HG02852 (cell line): Measurements from ENCODE around the gene ADARB1.

Experiments
- ATAC-seq: cut with Tn5 transposase; IDR thresholded peaks from one replicate; pipeline ENCODE4 v1.9.1; 2021; ENCODE audit warnings: mild to moderate bottlenecking, moderate library complexity; ENCODE audit not compliant: unreplicated experiment

ADARB1 gene

DNA sequence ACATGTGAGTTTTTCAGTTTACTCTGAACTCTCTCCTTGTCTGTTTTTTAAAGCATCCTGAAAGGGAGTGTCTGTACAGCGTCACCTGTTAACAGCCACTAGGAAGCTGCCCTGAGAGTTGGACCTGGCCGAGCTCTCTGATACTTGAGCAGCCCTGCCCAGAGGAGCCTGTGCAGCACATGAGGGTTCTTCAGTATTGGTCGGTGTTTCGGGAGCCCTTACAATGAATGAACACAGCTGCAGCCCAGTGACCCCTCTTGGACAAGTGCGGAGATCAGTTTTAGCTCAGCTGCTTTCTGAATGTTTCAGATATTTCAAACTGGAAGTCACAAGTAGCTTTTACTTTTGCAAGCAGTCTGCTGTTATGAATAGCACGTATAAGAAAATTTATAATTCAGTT lies 39.2 kb downstream of the ADARB1 start:
- ATAC-seq, result no peak

GRCh38 chr21:45114072-45114471 lies 39.7 kb downstream of the ADARB1 start:
- ATAC-seq, result no peak

- no peak for ATAC-seq
Observed at GRCh38 chr21:45114475-45114874, 40.1 kb downstream of the ADARB1 start.

DNA sequence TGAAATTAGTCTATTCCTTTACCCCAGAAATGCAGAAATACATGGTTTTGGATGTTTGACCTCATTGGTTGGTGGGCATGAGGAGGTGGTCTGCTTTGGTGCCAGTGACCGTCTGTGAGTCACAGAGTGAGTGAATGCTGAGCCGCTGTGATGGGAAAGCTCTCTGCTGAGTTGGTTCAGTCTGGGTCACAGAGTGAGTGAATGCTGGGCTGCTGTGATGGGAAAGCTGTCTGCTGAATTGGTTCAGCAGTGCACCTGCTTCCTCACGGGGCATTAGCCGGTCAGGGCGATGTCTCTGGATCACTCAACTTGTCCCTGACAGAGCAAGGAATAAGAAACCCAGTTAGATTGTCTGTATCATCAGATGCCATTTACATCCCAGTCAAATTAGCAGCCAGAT lies 40.8 kb downstream of the ADARB1 start:
- ATAC-seq, result no peak

GRCh38 chr21:45116066-45116465 lies 41.7 kb downstream of the ADARB1 start:
- ATAC-seq, result no peak

- no peak for ATAC-seq
Observed at GRCh38 chr21:45117314-45117713, 42.9 kb downstream of the ADARB1 start.

DNA sequence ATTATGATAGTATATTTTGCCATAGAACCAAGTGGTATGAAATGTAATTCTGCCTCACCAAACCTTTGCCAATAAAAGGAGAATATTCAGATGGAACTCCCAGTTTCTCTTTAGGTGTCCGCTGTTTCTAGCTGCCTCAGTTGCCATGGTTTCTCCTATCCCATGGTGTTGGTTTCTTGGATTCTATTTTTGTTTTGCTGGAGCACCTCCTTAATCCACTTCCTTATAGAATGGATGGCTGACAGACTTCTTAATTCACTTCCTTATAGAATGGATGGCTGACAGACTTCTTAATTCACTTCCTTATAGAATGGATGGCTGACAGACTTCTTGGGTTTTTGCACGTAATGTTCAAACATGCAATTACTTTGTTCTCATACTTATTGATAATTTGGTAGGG lies 43.7 kb downstream of the ADARB1 start:
- ATAC-seq, result no peak

DNA sequence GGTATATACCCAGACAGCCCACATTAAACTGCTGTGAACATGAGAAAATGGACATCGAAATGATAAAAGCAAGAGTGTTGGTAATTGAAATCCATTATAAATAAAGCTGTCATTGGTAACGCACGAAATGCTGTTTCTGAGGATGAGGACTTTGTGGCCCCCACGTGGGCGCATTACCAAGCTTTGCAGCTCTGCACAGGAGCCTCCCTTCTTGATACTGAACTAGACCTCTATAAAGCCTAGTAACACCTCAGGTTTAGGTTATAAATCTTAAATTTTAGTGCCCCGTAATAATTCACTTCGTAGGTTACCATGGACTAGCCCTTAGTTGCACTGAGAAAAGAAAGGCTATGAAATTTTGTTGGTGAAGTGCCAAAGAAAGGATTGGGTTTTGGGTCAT lies 45.4 kb downstream of the ADARB1 start:
- no peak for ATAC-seq

- ATAC-seq, result no peak
Observed at GRCh38 chr21:45120975-45121374, 46.6 kb downstream of the ADARB1 start.

GRCh38 chr21:45122030-45122429 lies 47.6 kb downstream of the ADARB1 start:
- no peak for ATAC-seq

GRCh38 chr21:45122432-45123132 lies 48.2 kb downstream of the ADARB1 start:
- ATAC-seq, result no peak

- ATAC-seq, result no peak
Observed at GRCh38 chr21:45123440-45123839, 49.1 kb downstream of the ADARB1 start.

DNA sequence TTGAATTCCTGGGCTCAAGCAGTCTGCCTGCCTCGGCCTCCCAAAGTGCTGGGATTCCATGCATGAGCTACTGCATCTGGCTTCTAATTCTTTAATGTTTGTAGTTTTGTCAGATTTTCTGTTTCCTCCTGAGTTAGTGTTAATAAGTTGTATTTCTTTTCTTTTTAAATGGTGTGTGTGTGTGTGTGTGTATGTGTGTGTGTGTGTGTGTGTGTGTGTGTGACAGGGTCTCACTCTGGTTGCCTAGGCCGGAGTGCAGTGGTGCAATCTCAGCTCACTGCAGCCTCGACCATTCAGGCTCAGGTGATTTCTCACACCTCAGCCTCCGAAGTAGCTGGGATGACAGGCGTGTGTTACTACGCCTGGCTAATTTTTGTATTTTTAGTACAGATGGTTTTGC lies 50.2 kb downstream of the ADARB1 start:
- ATAC-seq, result no peak

DNA sequence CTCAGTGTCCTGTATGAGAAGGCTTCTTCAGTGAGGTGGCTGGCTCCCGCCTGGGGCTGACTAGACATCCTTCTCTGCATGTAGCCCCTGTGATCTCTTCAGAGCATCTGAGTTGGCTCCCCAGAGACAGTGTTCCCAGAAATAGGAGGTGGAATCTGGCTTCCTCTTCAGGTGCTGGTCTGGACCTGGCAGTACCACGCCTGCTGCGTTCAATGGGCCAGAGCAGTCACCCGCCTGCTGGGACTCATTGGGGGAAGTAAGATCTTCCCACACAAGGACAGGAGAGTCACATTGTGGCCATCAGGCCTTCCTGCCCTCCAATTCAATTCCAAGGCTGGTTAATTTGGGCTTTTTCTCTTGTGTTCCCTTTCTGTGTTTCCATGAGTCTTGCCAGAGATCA lies 51.0 kb downstream of the ADARB1 start:
- ATAC-seq, result no peak

- no peak for ATAC-seq
Observed at GRCh38 chr21:45126204-45126626, 51.8 kb downstream of the ADARB1 start.

- ATAC-seq, result no peak
Observed at GRCh38 chr21:45126983-45127382, 52.6 kb downstream of the ADARB1 start.

DNA sequence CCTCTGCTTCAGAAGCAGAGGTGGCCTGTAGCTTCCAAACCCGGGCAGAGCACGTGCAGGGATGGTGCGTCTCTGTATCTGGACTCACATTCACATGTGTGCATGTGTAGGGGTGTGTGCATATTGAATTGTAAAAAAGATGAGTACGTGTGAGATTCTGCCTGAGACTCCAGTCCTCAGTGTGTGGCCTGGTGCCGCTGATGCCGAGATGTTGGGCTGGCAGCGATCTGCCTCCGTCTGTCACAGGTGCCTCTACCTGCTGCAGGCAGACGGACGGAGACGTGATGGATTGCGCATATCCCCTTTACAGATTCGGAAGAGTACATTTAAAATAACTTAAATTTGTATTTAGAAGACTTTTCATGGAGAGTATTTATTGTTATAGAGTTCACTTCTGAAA lies 53.6 kb downstream of the ADARB1 start:
- no peak for ATAC-seq

GRCh38 chr21:45128613-45129188 lies 54.3 kb downstream of the ADARB1 start:
- no peak for ATAC-seq

DNA sequence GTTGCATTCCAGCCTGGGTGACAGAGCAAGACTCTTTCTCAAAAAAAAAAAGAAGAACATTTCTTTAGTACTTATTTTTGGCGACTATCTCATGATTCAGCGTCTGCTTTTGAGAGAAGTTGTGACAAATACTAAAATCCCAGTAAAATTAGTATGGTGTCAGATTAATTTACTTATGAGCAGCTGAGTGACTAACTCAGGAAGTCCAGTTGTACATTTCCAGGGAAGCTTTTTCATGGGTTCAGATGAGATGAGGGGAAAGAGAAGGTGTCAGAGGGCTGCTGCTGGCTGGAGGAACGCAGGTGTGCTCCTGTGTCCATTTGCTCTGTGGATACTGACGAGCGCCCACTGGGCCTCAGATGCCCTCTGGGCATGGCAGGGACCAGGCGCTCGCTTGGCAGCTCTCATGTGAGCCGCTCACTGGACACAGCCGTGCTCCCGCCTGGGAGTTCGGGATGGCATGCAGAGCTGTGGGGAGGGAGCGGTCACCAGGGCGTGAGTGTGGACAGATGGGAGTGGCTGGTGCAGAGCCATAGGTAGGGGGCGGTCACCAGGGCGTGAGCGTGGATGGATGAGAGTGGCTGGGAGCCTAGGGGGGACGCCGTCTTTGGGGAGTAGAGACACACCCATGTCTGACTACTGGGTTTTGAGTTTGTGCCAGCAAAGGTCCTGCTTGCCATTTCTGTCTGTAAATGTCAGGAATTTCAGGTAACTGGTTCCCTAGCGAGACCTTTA lies 55.0 kb downstream of the ADARB1 start:
- ATAC-seq, result no peak

DNA sequence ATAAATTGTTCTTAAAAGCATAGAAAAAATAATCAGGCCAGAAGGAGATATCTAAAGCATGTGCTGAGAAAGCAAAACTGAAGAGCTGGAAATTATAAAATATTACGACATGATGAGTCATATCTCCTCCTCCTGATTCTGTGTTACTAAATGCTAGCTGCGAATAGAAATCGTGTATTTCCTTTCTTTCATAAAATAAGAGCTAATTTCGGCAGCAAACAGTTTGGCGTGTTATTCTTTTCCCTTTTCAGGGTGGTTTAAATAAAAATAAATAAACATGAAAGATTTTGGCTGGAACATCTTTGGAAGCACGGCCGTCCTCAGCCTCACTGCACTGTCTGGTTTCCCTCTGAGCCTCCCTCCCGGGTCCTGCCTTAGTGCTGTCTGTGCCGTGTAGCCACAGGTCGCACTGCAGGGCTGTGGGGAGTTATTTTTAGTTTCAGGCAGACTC lies 56.0 kb downstream of the ADARB1 start:
- ATAC-seq, result no peak

GRCh38 chr21:45131537-45131999 lies 57.2 kb downstream of the ADARB1 start:
- ATAC-seq, result no peak
